Astrocyte of the spinal cord (primary cell): Measurements from ENCODE around the gene HECW1.

Experiments used
- DNase-seq: peaks from one replicate; pipeline ENCODE4 v3.0.0; 2011; ENCODE audit warnings: low read depth, low spot score
- H3K4me3 ChIP-seq: 2 replicates; pipeline ENCODE4 v1.5.1; 2011; ENCODE audit warnings: low read depth, mild to moderate bottlenecking, low read length, moderate library complexity
- CTCF ChIP-seq: IDR thresholded peaks from 2 replicates; pipeline ENCODE4 v1.5.1; 2012; ENCODE audit warnings: low read depth, mild to moderate bottlenecking, low read length, inconsistent platforms
- in situ Hi-C: cut with HindIII; loops from 2 replicates; pipeline ENCODE4 v1.10.0; 2017; ENCODE audit warnings: low sequenced_read_pairs

Gene HECW1

GRCh38 chr7:43234073-43234472 lies 121.6 kb downstream of the HECW1 start:
- in situ Hi-C loops: no loop called here
- no peak for TF ChIP-seq CTCF

GRCh38 chr7:43234968-43235367 lies 122.5 kb downstream of the HECW1 start:
- TF ChIP-seq CTCF: no peak
- no peak overlapping the region for H3K4me3 ChIP-seq
- no peak for DNase-seq
- in situ Hi-C loops: no loop called here

More at GRCh38 chr7:43234073-43234472, 121.6 kb downstream of the HECW1 start:
- H3K4me3 ChIP-seq: no peak overlapping the region
- no peak for DNase-seq

GRCh38 chr7:43240565-43240964 lies 128.1 kb downstream of the HECW1 start:
- TF ChIP-seq CTCF: no peak
- DNase-seq: no peak
- in situ Hi-C loops: no loop called here
- H3K4me3 ChIP-seq: no peak overlapping the region

- in situ Hi-C loops: no loop called here
- DNase-seq: no peak
- no peak for TF ChIP-seq CTCF
- no peak overlapping the region for H3K4me3 ChIP-seq
These were observed 130.3 kb downstream of the HECW1 start for GRCh38 chr7:43242628-43243255.

GRCh38 chr7:43244232-43244631 lies 131.8 kb downstream of the HECW1 start:
- in situ Hi-C loops: no loop called here
- no peak for DNase-seq
- TF ChIP-seq CTCF: no peak
- H3K4me3 ChIP-seq: no peak overlapping the region

- no peak for TF ChIP-seq CTCF
- DNase-seq: no peak
- in situ Hi-C loops: no loop called here
- no peak overlapping the region for H3K4me3 ChIP-seq
These were observed 132.3 kb downstream of the HECW1 start for GRCh38 chr7:43244784-43245183.
